Trophoblast cell (in vitro differentiated cells and primary cell): Measurements from ENCODE around the gene DLG2.

ENCODE experiments used
- DNase-seq, 2 donors: peaks; one replicate each; pipeline ENCODE4 v3.0.0-alpha.2; 2016
- H2AFZ ChIP-seq: 2 replicates; pipeline ENCODE4 v1.6.1; 2013; ENCODE audit warnings: low read length, moderate library complexity, mild to moderate bottlenecking; ENCODE audit not compliant: insufficient read depth, poor library complexity
- H2AK5ac ChIP-seq: 2 replicates; pipeline ENCODE4 v1.6.1; 2013; ENCODE audit warnings: mild to moderate bottlenecking, low read length
- H2BK120ac ChIP-seq: 2 replicates; pipeline ENCODE4 v1.6.1; 2013; ENCODE audit warnings: low read length, mild to moderate bottlenecking, moderate library complexity; ENCODE audit not compliant: insufficient read depth, poor library complexity
- H2BK12ac ChIP-seq: 2 replicates; pipeline ENCODE4 v1.6.1; 2013; ENCODE audit warnings: mild to moderate bottlenecking, low read length, moderate library complexity
- H2BK5ac ChIP-seq: 2 replicates; pipeline ENCODE4 v1.6.1; 2013; ENCODE audit warnings: low read length, low read depth, moderate library complexity, mild to moderate bottlenecking; ENCODE audit not compliant: poor library complexity
- H3K14ac ChIP-seq: 2 replicates; pipeline ENCODE4 v1.6.1; 2013; ENCODE audit warnings: mild to moderate bottlenecking, low read length
- H3K18ac ChIP-seq: 2 replicates; pipeline ENCODE4 v1.6.1; 2013; ENCODE audit warnings: mild to moderate bottlenecking, low read length
- H3K23ac ChIP-seq: 2 replicates; pipeline ENCODE4 v1.6.1; 2013; ENCODE audit warnings: low read length
- H3K27ac ChIP-seq: 2 replicates; pipeline ENCODE4 v1.5.1; 2013; ENCODE audit warnings: low read depth, mild to moderate bottlenecking, inconsistent platforms, low read length, moderate library complexity
- H3K27me3 ChIP-seq: 2 replicates; pipeline ENCODE4 v1.6.1; 2013; ENCODE audit warnings: inconsistent platforms, mild to moderate bottlenecking, low read length, moderate library complexity; ENCODE audit not compliant: insufficient read depth
- H3K36me3 ChIP-seq, 2 experiments: 1 replicate in 1 of 2; 2 replicates in 1 of 2; pipeline ENCODE4 v1.6.1; 2013; ENCODE audit warnings: low read length in 2 of 2, mild to moderate bottlenecking in 2 of 2, moderate library complexity in 1 of 2; ENCODE audit not compliant: insufficient read depth in 2 of 2, control insufficient read depth in 1 of 2
- H3K4ac ChIP-seq: 2 replicates; pipeline ENCODE4 v1.6.1; 2013; ENCODE audit warnings: low read depth, mild to moderate bottlenecking, low read length, moderate library complexity
- H3K4me1 ChIP-seq, 2 experiments: 1 replicate in 1 of 2; 2 replicates in 1 of 2; pipeline ENCODE4 v1.6.1; 2013; ENCODE audit warnings: low read length in 2 of 2, mild to moderate bottlenecking in 2 of 2, moderate library complexity in 1 of 2; ENCODE audit not compliant: insufficient read depth in 2 of 2, control insufficient read depth in 1 of 2
- H3K4me2 ChIP-seq: 2 replicates; pipeline ENCODE4 v1.6.1; 2013; ENCODE audit warnings: inconsistent platforms, mild to moderate bottlenecking, low read length, moderate library complexity
- H3K4me3 ChIP-seq: 2 replicates; pipeline ENCODE4 v1.5.1; 2013; ENCODE audit warnings: mild to moderate bottlenecking, low read depth, low read length, inconsistent platforms
- H3K79me1 ChIP-seq: one replicate; pipeline ENCODE4 v1.6.1; 2013; ENCODE audit warnings: low read length
- H3K79me2 ChIP-seq: 2 replicates; pipeline ENCODE4 v1.6.1; 2013; ENCODE audit warnings: low read length, mild to moderate bottlenecking; ENCODE audit not compliant: control insufficient read depth, insufficient read depth, poor library complexity
- H3K9ac ChIP-seq: 2 replicates; pipeline ENCODE4 v1.6.1; 2013; ENCODE audit warnings: mild to moderate bottlenecking, low read length
- H3K9me3 ChIP-seq: 2 replicates; pipeline ENCODE4 v1.6.1; 2013; ENCODE audit warnings: low read depth, mild to moderate bottlenecking, control low read depth, inconsistent platforms, low read length; ENCODE audit not compliant: insufficient read depth
- H4K12ac ChIP-seq: 2 replicates; pipeline ENCODE4 v1.6.1; 2013; ENCODE audit warnings: low read depth, mild to moderate bottlenecking, low read length, moderate library complexity
- H4K8ac ChIP-seq: 2 replicates; pipeline ENCODE4 v1.6.1; 2013; ENCODE audit warnings: low read depth, mild to moderate bottlenecking, low read length, moderate library complexity
- H4K91ac ChIP-seq: one replicate; pipeline ENCODE4 v1.6.1; 2013; ENCODE audit warnings: low read depth, mild to moderate bottlenecking, low read length, moderate library complexity
- WGBS: extraction: QIAGEN DNeasy Blood & Tissue Kit; methylation state at CpG from one replicate; pipeline ENCODE4 v1.1.7; 2013; ENCODE audit warnings: missing lambda C conversion rate; ENCODE audit not compliant: insufficient read length, insufficient coverage; ENCODE audit errors: extremely low coverage; 5-methylcytosine and 5-hydroxymethylcytosine counted together

DLG2 gene

GRCh38 chr11:84292955-84293354, 1334.2 kb downstream of the DLG2 start:
- H3K18ac ChIP-seq, result no peak overlapping the region
- no peak overlapping the region for H3K4me2 ChIP-seq
- H3K79me1 ChIP-seq, result no peaks in the 10 kb centered on the region
- no peak overlapping the region for H3K4me3 ChIP-seq
- H4K8ac ChIP-seq, result no peak overlapping the region
- H2AK5ac ChIP-seq, result no peak overlapping the region
- DNase-seq, result no peak
- no peak overlapping the region for H3K9ac ChIP-seq
- no peak overlapping the region for H2BK120ac ChIP-seq
- H3K4me1 ChIP-seq, result no peaks in the 10 kb centered on the region
- H3K23ac ChIP-seq, result no peak overlapping the region
- H2BK5ac ChIP-seq, result no peak overlapping the region
- no peak overlapping the region for H3K4ac ChIP-seq
- H2AFZ ChIP-seq, result no peak overlapping the region
- no peaks in the 10 kb centered on the region for H3K79me2 ChIP-seq
- no peaks in the 10 kb centered on the region for H3K27me3 ChIP-seq
- no peaks in the 10 kb centered on the region for H3K36me3 ChIP-seq
- H3K14ac ChIP-seq, result no peak overlapping the region
- no peak overlapping the region for H4K91ac ChIP-seq
- H3K9me3 ChIP-seq, result no peaks in the 10 kb centered on the region
- H4K12ac ChIP-seq, result no peak overlapping the region
- H2BK12ac ChIP-seq, result no peak overlapping the region
- no CpG with 5 or more reads among the region's 2 CpGs for WGBS
- no peak overlapping the region for H3K27ac ChIP-seq

GRCh38 chr11:84292006-84292405, 1335.1 kb downstream of the DLG2 start:
- H3K23ac ChIP-seq, result no peak overlapping the region
- no peaks in the 10 kb centered on the region for H3K79me1 ChIP-seq
- no peak overlapping the region for H3K4me2 ChIP-seq
- no peaks in the 10 kb centered on the region for H3K36me3 ChIP-seq
- H3K4me3 ChIP-seq, result no peak overlapping the region
- H3K4ac ChIP-seq, result no peak overlapping the region
- H3K27me3 ChIP-seq, result no peaks in the 10 kb centered on the region
- H2BK12ac ChIP-seq, result no peak overlapping the region
- H4K8ac ChIP-seq, result no peak overlapping the region
- H2AK5ac ChIP-seq, result no peak overlapping the region
- no peak overlapping the region for H3K18ac ChIP-seq
- WGBS, result no CpG with 5 or more reads among the region's 4 CpGs
- no peak overlapping the region for H2AFZ ChIP-seq
- DNase-seq, result no peak
- H3K14ac ChIP-seq, result no peak overlapping the region
- H3K4me1 ChIP-seq, result no peaks in the 10 kb centered on the region
- no peak overlapping the region for H2BK5ac ChIP-seq
- H3K9ac ChIP-seq, result no peak overlapping the region
- H4K91ac ChIP-seq, result no peak overlapping the region
- H3K9me3 ChIP-seq, result no peaks in the 10 kb centered on the region
- no peak overlapping the region for H2BK120ac ChIP-seq
- no peak overlapping the region for H3K27ac ChIP-seq
- H4K12ac ChIP-seq, result no peak overlapping the region
- no peaks in the 10 kb centered on the region for H3K79me2 ChIP-seq

DNA sequence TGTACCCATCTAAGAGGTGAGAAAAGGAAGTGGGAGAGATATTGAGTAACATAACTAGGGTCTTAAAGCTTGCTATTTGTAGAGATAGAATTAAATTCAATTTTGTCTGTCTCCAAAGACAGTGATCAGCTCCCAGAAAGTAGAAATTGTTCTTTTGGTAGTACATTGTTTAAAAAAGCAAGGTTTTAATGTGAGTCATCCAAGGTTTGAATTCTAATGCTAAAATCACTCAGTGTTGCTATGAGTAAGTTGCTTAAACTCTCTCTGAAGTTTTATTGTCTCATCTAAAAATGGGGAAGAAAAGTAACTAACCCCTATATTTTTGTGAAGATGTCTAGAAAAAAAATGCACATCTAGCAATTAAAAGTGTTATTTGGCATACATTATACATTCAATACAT, 1336.5 kb downstream of the DLG2 start:
- no peaks in the 10 kb centered on the region for H3K79me2 ChIP-seq
- no peaks in the 10 kb centered on the region for H3K79me1 ChIP-seq
- no peaks in the 10 kb centered on the region for H3K4me1 ChIP-seq
- no peak overlapping the region for H3K4me2 ChIP-seq
- H2BK12ac ChIP-seq, result no peak overlapping the region
- H3K27ac ChIP-seq, result no peak overlapping the region
- no peak for DNase-seq
- no peak overlapping the region for H2BK5ac ChIP-seq
- H3K23ac ChIP-seq, result no peak overlapping the region
- H3K18ac ChIP-seq, result no peak overlapping the region
- no peak overlapping the region for H4K8ac ChIP-seq
- no peaks in the 10 kb centered on the region for H3K27me3 ChIP-seq
- H2AFZ ChIP-seq, result no peak overlapping the region
- H2AK5ac ChIP-seq, result no peak overlapping the region
- no peak overlapping the region for H4K12ac ChIP-seq
- no peak overlapping the region for H3K4ac ChIP-seq
- H2BK120ac ChIP-seq, result no peak overlapping the region
- H3K9me3 ChIP-seq, result no peaks in the 10 kb centered on the region
- H4K91ac ChIP-seq, result no peak overlapping the region
- H3K36me3 ChIP-seq, result no peaks in the 10 kb centered on the region
- no peak overlapping the region for H3K9ac ChIP-seq
- no peak overlapping the region for H3K14ac ChIP-seq
- H3K4me3 ChIP-seq, result no peak overlapping the region

DNA sequence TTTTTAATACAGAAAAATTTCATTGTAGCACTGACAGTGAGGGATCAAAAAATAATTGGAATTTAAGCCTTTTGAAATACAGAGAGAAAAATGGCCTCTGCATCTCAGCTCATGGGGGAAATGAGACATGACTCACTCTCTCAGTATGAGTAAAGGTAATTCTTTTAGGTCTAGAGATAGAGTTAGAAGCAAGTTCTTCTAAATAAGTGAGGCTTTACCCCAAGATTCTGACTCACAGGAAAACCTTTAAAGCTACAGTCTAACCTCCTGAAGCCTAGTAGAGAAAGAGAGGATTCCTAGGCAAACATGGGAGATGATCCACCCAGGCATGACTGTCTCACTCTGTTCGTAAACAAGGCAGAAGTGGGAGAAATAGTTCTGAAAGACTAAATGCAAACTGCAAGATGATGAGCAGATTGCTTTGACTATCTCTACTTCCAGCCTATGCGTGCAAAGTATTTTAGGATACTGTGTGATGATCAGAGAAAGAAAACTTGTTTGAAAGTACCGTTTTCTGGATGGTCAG, 1337.7 kb downstream of the DLG2 start:
- no CpG with 5 or more reads among the region's 3 CpGs for WGBS
- Histone ChIP-seq H2BK12ac (no peak overlapping the region), H2AK5ac (no peak overlapping the region), H3K18ac (no peak overlapping the region), H3K36me3 (no peaks in the 10 kb centered on the region), H3K9me3 (no peaks in the 10 kb centered on the region), H4K8ac (no peak overlapping the region), H3K9ac (no peak overlapping the region), H4K12ac (no peak overlapping the region), H3K4me3 (no peak overlapping the region), H3K4me2 (no peak overlapping the region), H3K79me1 (no peaks in the 10 kb centered on the region), H3K23ac (no peak overlapping the region), H3K27me3 (no peaks in the 10 kb centered on the region), H2BK120ac (no peak overlapping the region), H3K79me2 (no peaks in the 10 kb centered on the region), H2AFZ (no peak overlapping the region), H2BK5ac (no peak overlapping the region), H3K4me1 (no peaks in the 10 kb centered on the region), H3K4ac (no peak overlapping the region), H3K14ac (no peak overlapping the region), H4K91ac (no peak overlapping the region), H3K27ac (no peak overlapping the region)
- DNase-seq, result peak in 1 of 2 donors; percentile 20
